Colonic mucosa (tissue), 4 donors: Measurements from ENCODE around the gene MAPT. TPM values are rescaled to one million over a fixed set of nuclear protein-coding genes. Genes with fewer than 3 reads are reported as not detected.
"Not testable (repeated sequence)": the region's sequence is repeated elsewhere in the genome, so short reads cannot be mapped to it uniquely, and the experiment has no call there.

Experiments used
- DNase-seq: peaks from one replicate; pipeline ENCODE4 v3.0.0-alpha.2; 2020
- H3K27ac ChIP-seq: fragments of 200-600 bp; one replicate; pipeline ENCODE4 v1.8.0; 2021
- H3K27me3 ChIP-seq: fragments of 200-600 bp; one replicate; pipeline ENCODE4 v1.8.0; 2021
- H3K36me3 ChIP-seq: fragments of 200-600 bp; one replicate; pipeline ENCODE4 v1.8.0; 2021
- H3K4me1 ChIP-seq: fragments of 200-600 bp; one replicate; pipeline ENCODE4 v1.8.0; 2021; ENCODE audit warnings: mild to moderate bottlenecking
- H3K4me3 ChIP-seq: fragments of 200-600 bp; one replicate; pipeline ENCODE4 v1.8.0; 2021
- H3K9ac ChIP-seq, 2 donors: one replicate each; pipeline ENCODE4 v1.7.0; 2013; ENCODE audit warnings: control low read depth in 2 of 2, low read depth in 2 of 2, low read length in 2 of 2
- H3K9me3 ChIP-seq: fragments of 200-600 bp; one replicate; pipeline ENCODE4 v1.8.0; 2021
- intact Hi-C: fragments of 100-400 bp; cut with DNase I; formaldehyde crosslinking; loops from one replicate; pipeline ENCODE4 v1.14.1; 2022
- total RNA-seq, 2 donors: library from RNA; stranded (reverse); fragmentation: NEBNext Ultra II Directional in 1 of 2; extraction: Animal tissue kit (Norgen Biotek cat#: 25700) in 1 of 2; gene quantifications; one replicate each; pipeline ENCODE4 v1.2.1, GENCODE V29; 2021
- TF ChIP-seq, protein P1 (sequence below): fragments of 200-600 bp; IDR thresholded peaks from one replicate; pipeline ENCODE4 v1.8.0; 2022; ENCODE audit warnings: antibody characterized with exemption, mild to moderate bottlenecking
- donor health status: healthy.
- donor health status: DM: no; HTN: no; CAD: no.
- donor health status: DM: no; HTN: no; CAD: no.

MAPT gene
- total RNA-seq, 2 donors from 2014 or later = 0.37 to 2.9 TPM

DNA sequence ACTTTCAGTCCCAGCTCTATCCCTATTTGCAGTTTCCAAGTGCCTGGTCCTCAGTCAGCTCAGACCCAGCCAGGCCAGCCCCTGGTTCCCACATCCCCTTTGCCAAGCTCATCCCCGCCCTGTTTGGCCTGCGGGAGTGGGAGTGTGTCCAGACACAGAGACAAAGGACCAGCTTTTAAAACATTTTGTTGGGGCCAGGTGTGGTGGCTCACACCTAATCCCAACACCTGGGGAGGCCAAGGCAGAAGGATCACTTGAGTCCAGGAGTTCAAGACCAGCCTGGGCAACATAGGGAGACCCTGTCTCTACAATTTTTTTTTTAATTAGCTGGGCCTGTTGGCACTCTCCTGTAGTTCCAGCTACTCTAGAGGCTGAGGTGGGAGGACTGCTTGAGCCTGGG lies 106.4 kb downstream of the MAPT start:
- DNase-seq = no peak
- H3K27me3 ChIP-seq = no peaks in the 10 kb centered on the region
- H3K9me3 ChIP-seq = no peaks in the 10 kb centered on the region
- H3K27ac ChIP-seq = no peak overlapping the region
- no peak overlapping the region for H3K9ac ChIP-seq
- TF ChIP-seq, protein P1, sequence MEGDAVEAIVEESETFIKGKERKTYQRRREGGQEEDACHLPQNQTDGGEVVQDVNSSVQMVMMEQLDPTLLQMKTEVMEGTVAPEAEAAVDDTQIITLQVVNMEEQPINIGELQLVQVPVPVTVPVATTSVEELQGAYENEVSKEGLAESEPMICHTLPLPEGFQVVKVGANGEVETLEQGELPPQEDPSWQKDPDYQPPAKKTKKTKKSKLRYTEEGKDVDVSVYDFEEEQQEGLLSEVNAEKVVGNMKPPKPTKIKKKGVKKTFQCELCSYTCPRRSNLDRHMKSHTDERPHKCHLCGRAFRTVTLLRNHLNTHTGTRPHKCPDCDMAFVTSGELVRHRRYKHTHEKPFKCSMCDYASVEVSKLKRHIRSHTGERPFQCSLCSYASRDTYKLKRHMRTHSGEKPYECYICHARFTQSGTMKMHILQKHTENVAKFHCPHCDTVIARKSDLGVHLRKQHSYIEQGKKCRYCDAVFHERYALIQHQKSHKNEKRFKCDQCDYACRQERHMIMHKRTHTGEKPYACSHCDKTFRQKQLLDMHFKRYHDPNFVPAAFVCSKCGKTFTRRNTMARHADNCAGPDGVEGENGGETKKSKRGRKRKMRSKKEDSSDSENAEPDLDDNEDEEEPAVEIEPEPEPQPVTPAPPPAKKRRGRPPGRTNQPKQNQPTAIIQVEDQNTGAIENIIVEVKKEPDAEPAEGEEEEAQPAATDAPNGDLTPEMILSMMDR = no peak
- intact Hi-C loops = loop anchor here (5.0 kb wide), 1 partner anchor 42 kb away; no protein-coding TSS in a partner anchor
- no peaks in the 10 kb centered on the region for H3K36me3 ChIP-seq
- H3K4me1 ChIP-seq = no peaks in the 10 kb centered on the region
- no peak overlapping the region for H3K4me3 ChIP-seq

DNA sequence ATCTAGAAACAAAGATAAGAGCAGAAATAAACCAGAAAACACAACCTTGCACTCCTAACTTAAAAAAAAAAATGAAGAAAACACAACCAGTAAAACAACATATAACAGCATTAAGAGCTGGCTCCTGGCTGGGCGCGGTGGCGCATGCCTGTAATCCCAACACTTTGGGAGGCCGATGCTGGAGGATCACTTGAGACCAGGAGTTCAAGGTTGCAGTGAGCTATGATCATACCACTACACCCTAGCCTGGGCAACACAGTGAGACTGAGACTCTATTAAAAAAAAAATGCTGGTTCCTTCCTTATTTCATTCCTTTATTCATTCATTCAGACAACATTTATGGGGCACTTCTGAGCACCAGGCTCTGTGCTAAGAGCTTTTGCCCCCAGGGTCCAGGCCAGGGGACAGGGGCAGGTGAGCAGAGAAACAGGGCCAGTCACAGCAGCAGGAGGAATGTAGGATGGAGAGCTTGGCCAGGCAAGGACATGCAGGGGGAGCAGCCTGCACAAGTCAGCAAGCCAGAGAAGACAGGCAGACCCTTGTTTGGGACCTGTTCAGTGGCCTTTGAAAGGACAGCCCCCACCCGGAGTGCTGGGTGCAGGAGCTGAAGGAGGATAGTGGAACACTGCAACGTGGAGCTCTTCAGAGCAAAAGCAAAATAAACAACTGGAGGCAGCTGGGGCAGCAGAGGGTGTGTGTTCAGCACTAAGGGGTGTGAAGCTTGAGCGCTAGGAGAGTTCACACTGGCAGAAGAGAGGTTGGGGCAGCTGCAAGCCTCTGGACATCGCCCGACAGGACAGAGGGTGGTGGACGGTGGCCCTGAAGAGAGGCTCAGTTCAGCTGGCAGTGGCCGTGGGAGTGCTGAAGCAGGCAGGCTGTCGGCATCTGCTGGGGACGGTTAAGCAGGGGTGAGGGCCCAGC lies 107.3 kb downstream of the MAPT start:
- H3K4me3 ChIP-seq = no peak overlapping the region
- H3K27me3 ChIP-seq = no peaks in the 10 kb centered on the region
- H3K9me3 ChIP-seq = no peaks in the 10 kb centered on the region
- no peak overlapping the region for H3K9ac ChIP-seq
- no peak overlapping the region for H3K27ac ChIP-seq
- intact Hi-C loops = loop anchor here (5.0 kb wide), 1 partner anchor 41 kb away; no protein-coding TSS in a partner anchor
- TF ChIP-seq, protein P1 = no peak
- no peaks in the 10 kb centered on the region for H3K4me1 ChIP-seq
- H3K36me3 ChIP-seq = no peaks in the 10 kb centered on the region
- DNase-seq = no peak

DNA sequence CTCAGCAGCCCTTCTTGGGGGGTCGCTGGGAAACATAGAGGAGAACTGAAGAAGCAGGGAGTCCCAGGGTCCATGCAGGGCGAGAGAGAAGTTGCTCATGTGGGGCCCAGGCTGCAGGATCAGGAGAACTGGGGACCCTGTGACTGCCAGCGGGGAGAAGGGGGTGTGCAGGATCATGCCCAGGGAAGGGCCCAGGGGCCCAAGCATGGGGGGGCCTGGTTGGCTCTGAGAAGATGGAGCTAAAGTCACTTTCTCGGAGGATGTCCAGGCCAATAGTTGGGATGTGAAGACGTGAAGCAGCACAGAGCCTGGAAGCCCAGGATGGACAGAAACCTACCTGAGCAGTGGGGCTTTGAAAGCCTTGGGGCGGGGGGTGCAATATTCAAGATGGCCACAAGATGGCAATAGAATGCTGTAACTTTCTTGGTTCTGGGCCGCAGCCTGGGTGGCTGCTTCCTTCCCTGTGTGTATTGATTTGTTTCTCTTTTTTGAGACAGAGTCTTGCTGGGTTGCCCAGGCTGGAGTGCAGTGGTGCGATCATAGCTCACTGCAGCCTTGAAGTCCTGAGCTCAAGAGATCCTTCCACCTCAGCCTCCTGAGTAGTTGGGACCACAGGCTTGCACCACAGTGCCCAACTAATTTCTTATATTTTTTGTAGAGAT lies 108.1 kb downstream of the MAPT start:
- TF ChIP-seq, protein P1 = peak; percentile 99
- no peaks in the 10 kb centered on the region for H3K4me1 ChIP-seq
- H3K4me3 ChIP-seq = no peak overlapping the region
- H3K27me3 ChIP-seq = no peaks in the 10 kb centered on the region
- no peaks in the 10 kb centered on the region for H3K9me3 ChIP-seq
- intact Hi-C loops = loop anchor here (5.0 kb wide), 1 partner anchor 40 kb away; no protein-coding TSS in a partner anchor
- peak; percentile 78 for DNase-seq
- H3K9ac ChIP-seq = no peak overlapping the region
- H3K27ac ChIP-seq = no peak overlapping the region
- no peaks in the 10 kb centered on the region for H3K36me3 ChIP-seq

DNA sequence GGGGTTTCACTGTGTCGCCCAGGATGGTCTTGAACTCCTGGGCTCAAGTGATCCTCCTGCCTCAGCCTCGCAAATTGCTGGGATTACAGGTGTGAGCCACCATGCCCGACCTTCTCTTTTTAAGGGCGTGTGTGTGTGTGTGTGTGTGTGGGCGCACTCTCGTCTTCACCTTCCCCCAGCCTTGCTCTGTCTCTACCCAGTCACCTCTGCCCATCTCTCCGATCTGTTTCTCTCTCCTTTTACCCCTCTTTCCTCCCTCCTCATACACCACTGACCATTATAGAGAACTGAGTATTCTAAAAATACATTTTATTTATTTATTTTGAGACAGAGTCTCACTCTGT lies 108.6 kb downstream of the MAPT start:
- TF ChIP-seq, protein P1 = no peak
- no peaks in the 10 kb centered on the region for H3K27me3 ChIP-seq
- DNase-seq = no peak
- H3K27ac ChIP-seq = no peak overlapping the region
- no peaks in the 10 kb centered on the region for H3K36me3 ChIP-seq
- no peaks in the 10 kb centered on the region for H3K9me3 ChIP-seq
- no peak overlapping the region for H3K4me3 ChIP-seq
- no peaks in the 10 kb centered on the region for H3K4me1 ChIP-seq
- no peak overlapping the region for H3K9ac ChIP-seq
- intact Hi-C loops = loop anchor here (5.0 kb wide), 1 partner anchor 39 kb away; no protein-coding TSS in a partner anchor

DNA sequence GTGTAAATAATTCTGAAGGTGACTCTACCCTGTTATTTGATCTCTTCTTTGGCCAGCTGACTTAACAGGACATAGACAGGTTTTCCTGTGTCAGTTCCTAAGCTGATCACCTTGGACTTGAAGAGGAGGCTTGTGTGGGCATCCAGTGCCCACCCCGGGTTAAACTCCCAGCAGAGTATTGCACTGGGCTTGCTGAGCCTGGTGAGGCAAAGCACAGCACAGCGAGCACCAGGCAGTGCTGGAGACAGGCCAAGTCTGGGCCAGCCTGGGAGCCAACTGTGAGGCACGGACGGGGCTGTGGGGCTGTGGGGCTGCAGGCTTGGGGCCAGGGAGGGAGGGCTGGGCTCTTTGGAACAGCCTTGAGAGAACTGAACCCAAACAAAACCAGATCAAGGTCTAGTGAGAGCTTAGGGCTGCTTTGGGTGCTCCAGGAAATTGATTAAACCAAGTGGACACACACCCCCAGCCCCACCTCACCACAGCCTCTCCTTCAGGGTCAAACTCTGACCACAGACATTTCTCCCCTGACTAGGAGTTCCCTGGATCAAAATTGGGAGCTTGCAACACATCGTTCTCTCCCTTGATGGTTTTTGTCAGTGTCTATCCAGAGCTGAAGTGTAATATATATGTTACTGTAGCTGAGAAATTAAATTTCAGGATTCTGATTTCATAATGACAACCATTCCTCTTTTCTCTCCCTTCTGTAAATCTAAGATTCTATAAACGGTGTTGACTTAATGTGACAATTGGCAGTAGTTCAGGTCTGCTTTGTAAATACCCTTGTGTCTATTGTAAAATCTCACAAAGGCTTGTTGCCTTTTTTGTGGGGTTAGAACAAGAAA lies 109.8 kb downstream of the MAPT start:
- intact Hi-C loops = loop anchor here (2.0 to 5.0 kb wide), 2 partner anchors 38 to 209 kb away; no protein-coding TSS in a partner anchor
- Histone ChIP-seq H3K4me1 (no peaks in the 10 kb centered on the region), H3K27ac (peak overlapping the region; percentile 40), H3K4me3 (no peak overlapping the region), H3K27me3 (no peaks in the 10 kb centered on the region), H3K9ac (peak overlapping the region in 1 of 2 donors; percentile 48), H3K36me3 (no peaks in the 10 kb centered on the region), H3K9me3 (no peaks in the 10 kb centered on the region)
- DNase-seq = peak; percentile 75
- TF ChIP-seq, protein P1 = no peak

DNA sequence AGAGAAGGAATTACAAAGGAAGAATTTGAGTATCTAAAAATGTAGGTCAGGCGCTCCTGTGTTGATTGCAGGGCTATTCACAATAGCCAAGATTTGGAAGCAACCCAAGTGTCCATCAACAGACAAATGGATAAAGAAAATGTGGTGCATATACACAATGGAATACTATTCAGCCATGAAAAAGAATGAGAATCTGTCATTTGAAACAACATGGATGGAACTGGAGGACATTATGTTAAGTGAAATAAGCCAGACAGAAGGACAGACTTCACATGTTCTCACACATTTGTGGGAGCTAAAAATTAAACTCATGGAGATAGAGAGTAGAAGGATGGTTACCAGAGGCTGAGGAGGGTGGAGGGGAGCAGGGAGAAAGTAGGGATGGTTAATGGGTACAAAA lies 111.7 kb downstream of the MAPT start:
- H3K4me1 ChIP-seq, DNase-seq, intact Hi-C loops, H3K9ac ChIP-seq, H3K4me3 ChIP-seq, H3K27ac ChIP-seq, H3K27me3 ChIP-seq, H3K9me3 ChIP-seq, H3K36me3 ChIP-seq: not testable (repeated sequence)
